ENCODE results near the gene NOP14. TPM values are rescaled to one million over a fixed set of nuclear protein-coding genes. Genes with fewer than 3 reads are reported as not detected.

Gene NOP14
- total RNA-seq, 1 donor from 2014 or later: 12.3 TPM

DNA sequence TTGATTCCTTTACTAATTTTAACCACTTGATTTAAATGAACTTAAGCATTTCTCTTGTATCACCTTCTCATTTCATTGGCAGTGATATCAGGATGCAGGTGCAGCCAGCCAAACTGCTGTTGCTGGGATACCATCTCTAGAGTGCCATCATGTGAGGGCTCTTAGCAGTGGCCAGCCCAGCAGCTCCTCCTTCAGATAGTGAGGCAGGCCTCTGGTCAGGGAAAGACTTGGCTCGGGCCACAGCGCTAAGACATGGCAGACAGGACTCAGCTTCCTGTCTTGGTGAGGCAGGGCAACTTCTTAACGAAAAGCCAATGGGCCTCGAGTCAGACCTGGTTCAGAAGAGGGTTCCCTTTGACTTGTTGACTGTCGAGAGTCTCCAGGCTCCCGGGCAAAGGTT, 50.0 kb downstream of the NOP14 start:
- H3K9me3 ChIP-seq: no peaks in the 10 kb centered on the region
- H3K36me3 ChIP-seq: peaks cover 74 to 89% of the 10 kb centered on the region in 2 donors
- no peaks in the 10 kb centered on the region for H3K4me1 ChIP-seq
- intact Hi-C loops (cut with DNase I): no loop called here
- no peaks in the 10 kb centered on the region for H3K27me3 ChIP-seq
- TF ChIP-seq, protein P1, sequence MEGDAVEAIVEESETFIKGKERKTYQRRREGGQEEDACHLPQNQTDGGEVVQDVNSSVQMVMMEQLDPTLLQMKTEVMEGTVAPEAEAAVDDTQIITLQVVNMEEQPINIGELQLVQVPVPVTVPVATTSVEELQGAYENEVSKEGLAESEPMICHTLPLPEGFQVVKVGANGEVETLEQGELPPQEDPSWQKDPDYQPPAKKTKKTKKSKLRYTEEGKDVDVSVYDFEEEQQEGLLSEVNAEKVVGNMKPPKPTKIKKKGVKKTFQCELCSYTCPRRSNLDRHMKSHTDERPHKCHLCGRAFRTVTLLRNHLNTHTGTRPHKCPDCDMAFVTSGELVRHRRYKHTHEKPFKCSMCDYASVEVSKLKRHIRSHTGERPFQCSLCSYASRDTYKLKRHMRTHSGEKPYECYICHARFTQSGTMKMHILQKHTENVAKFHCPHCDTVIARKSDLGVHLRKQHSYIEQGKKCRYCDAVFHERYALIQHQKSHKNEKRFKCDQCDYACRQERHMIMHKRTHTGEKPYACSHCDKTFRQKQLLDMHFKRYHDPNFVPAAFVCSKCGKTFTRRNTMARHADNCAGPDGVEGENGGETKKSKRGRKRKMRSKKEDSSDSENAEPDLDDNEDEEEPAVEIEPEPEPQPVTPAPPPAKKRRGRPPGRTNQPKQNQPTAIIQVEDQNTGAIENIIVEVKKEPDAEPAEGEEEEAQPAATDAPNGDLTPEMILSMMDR (IDR thresholded peaks at IDR 0.05): no peak
- DNase-seq (ENCODE audit: low spot score in 2 of 2): peak in 1 of 2 donors; percentile 50
- H3K27ac ChIP-seq: no peak overlapping the region
- no peak overlapping the region for H3K4me3 ChIP-seq

DNA sequence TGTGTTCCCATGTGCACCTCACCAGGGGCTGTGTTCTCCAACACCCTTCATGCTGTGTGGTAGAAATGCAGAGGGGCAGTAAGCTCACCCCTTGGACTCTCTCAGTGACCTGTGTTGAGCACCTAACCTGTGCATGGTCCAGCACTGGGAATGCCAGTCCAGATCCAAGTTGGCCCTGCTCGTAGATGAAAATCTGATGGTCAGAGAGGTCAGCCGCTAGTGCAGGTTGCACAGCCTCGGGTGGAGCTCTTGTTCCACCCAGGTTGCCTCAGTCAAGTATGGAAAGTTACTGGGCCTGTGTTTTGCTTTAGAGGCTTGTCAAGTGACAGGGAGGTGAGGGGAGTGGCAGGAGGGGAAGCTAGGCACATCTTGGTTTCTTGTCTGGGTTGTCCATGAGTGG, 51.3 kb downstream of the NOP14 start:
- H3K4me1 ChIP-seq: no peaks in the 10 kb centered on the region
- peaks cover 82 to 96% of the 10 kb centered on the region in 2 donors for H3K36me3 ChIP-seq
- no peak for DNase-seq (ENCODE audit: low spot score in 2 of 2)
- intact Hi-C loops (cut with DNase I): no loop called here
- no peaks in the 10 kb centered on the region for H3K9me3 ChIP-seq
- no peak overlapping the region for H3K27ac ChIP-seq
- H3K4me3 ChIP-seq: no peak overlapping the region
- TF ChIP-seq, protein P1 (IDR thresholded peaks at IDR 0.05): no peak
- no peaks in the 10 kb centered on the region for H3K27me3 ChIP-seq

DNA sequence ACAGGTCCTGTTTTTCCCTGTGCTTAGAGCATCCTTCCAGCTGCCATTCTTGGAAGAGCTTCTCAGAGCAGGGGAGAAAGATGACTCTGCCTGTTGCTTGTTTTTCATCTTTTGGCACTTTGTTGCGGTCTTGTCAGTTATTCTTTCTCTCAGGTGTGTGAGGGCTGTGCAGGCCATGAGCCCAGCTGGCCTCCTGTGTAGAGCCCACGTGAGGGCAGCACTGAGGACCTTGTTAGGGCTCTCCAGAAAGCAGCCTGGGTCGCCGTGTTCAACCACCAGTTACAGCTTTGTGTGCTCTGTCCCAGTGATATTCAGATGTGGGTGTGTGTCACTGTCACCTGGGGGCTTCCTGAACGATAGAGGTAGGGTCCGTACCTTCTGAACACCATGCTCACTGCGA, 52.8 kb downstream of the NOP14 start:
- intact Hi-C loops (cut with DNase I): no loop called here
- Histone ChIP-seq H3K27ac (no peak overlapping the region), H3K4me1 (no peaks in the 10 kb centered on the region), H3K36me3 (peaks cover 84 to 96% of the 10 kb centered on the region in 2 donors), H3K9me3 (no peaks in the 10 kb centered on the region), H3K27me3 (no peaks in the 10 kb centered on the region), H3K4me3 (no peak overlapping the region)
- no peak for DNase-seq (ENCODE audit: low spot score in 2 of 2)
- TF ChIP-seq, protein P1 (IDR thresholded peaks at IDR 0.05): no peak

DNA sequence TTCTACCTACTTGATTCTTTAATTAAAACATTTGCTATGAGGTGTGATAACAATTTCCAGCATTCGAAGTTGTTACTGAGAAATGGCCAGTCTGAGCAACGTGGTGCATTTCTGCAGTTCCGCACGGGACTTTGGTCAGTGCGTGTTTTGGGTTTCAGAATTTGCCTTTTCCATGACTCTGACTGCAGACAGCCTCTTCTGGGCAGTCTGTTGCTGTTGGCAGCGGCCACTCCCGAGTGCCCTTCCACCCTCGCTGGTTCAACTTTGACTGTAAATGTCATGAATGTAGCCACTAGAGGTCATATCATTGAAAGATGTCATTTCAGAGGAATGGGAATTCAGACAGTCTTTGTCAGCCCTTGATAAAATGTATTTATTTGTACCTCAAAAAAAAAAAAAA, 53.6 kb downstream of the NOP14 start:
- Histone ChIP-seq H3K4me3 (no peak overlapping the region), H3K27me3 (no peaks in the 10 kb centered on the region), H3K27ac (no peak overlapping the region), H3K4me1 (no peaks in the 10 kb centered on the region), H3K36me3 (peaks cover 84 to 96% of the 10 kb centered on the region in 2 donors), H3K9me3 (no peaks in the 10 kb centered on the region)
- no peak for DNase-seq (ENCODE audit: low spot score in 2 of 2)
- TF ChIP-seq, protein P1 (IDR thresholded peaks at IDR 0.05): no peak
- intact Hi-C loops (cut with DNase I): no loop called here

DNA sequence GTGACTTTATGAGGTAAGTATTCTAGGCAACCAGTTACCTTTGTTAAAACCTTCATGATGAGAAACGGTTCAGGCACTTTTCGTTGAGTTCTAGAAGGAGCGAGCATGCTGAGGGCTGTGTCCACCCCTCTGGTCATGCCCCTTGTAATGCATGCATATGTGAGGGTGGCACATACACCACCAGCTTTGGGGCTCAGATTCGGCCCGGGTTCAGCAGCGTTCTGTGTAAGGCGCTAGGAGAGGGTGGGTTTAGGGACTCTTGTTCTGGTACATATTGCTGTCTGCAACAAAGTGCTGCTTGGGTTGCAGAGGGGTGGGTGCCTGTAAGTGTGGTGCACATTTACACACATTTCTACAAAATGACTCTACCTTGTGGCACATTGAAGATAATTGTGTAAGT, 54.5 kb downstream of the NOP14 start:
- peaks cover 84 to 93% of the 10 kb centered on the region in 2 donors for H3K36me3 ChIP-seq
- no peak for DNase-seq (ENCODE audit: low spot score in 2 of 2)
- no peaks in the 10 kb centered on the region for H3K4me1 ChIP-seq
- intact Hi-C loops (cut with DNase I): no loop called here
- H3K4me3 ChIP-seq: no peak overlapping the region
- TF ChIP-seq, protein P1 (IDR thresholded peaks at IDR 0.05): no peak
- no peak overlapping the region for H3K27ac ChIP-seq
- H3K27me3 ChIP-seq: no peaks in the 10 kb centered on the region
- H3K9me3 ChIP-seq: no peaks in the 10 kb centered on the region

DNA sequence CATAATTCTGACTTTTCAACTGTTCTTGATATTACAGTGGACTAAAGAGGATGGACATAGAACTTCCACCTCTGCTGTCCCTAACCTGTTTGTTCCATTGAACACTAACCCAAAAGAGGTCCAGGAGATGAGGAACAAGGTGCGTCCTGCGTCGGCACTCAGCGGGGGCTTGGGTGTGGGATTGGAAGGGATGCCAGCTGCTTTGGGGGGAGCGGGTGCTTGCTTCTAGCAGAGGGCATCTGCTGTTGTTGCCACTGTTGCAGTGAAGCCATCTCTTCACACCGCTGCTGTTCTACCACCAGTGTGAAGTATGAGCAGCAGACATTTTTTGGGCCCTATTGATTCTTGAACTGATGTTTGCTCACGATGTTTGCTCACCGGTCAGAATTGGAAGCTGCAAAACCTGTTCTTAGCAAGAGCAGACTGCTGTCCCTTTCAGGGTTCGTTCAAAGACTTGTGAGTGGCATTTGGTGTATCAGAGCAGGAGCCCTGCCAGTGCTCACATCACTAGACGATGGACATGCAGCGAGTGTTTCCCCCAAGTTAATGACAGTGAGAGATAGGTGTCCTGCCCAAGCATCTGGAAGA, 55.4 kb downstream of the NOP14 start:
- Histone ChIP-seq H3K4me3 (no peak overlapping the region), H3K36me3 (peaks cover 80 to 93% of the 10 kb centered on the region in 2 donors), H3K27ac (no peak overlapping the region), H3K4me1 (no peaks in the 10 kb centered on the region), H3K27me3 (no peaks in the 10 kb centered on the region), H3K9me3 (no peaks in the 10 kb centered on the region)
- intact Hi-C loops (cut with DNase I): no loop called here
- TF ChIP-seq, protein P1 (IDR thresholded peaks at IDR 0.05): no peak
- DNase-seq (ENCODE audit: low spot score in 2 of 2): no peak
